Mesenteric fat pad (tissue), 1 donor: Measurements from ENCODE around the gene B3GLCT. TPM values are rescaled to one million over a fixed set of nuclear protein-coding genes. Genes with fewer than 3 reads are reported as not detected.

Source experiments
- DNase-seq: peaks from one replicate; pipeline ENCODE4 v3.0.0-alpha.2; 2020; ENCODE audit warnings: low spot score
- total RNA-seq: library from RNA; stranded (reverse); fragmentation: NEBNext Ultra II Directional; extraction: Animal tissue kit (Norgen Biotek cat#: 25700); gene quantifications from one replicate; pipeline ENCODE4 v1.2.1, GENCODE V29; 2021
- donor health status: DM: yes; HTN: yes; CAD: no.

B3GLCT gene
- total RNA-seq, 1 donor from 2014 or later, result 4.7 TPM

- DNase-seq, result no peak
Observed at GRCh38 chr13:31267126-31267784, 67.5 kb downstream of the B3GLCT start.

GRCh38 chr13:31274390-31274789 is 74.6 kb downstream of the B3GLCT start:
- no peak for DNase-seq

- no peak for DNase-seq
Observed at GRCh38 chr13:31276421-31276820, 76.6 kb downstream of the B3GLCT start.

- DNase-seq, result no peak
Observed at GRCh38 chr13:31278869-31279268, 79.1 kb downstream of the B3GLCT start.

GRCh38 chr13:31282741-31283455 is 83.1 kb downstream of the B3GLCT start:
- DNase-seq, result no peak

- no peak for DNase-seq
Observed at GRCh38 chr13:31286930-31287329, 87.2 kb downstream of the B3GLCT start.

- no peak for DNase-seq
Observed at GRCh38 chr13:31301119-31301518, 101.3 kb downstream of the B3GLCT start.

- no peak for DNase-seq
Observed at GRCh38 chr13:31310356-31310755, 110.6 kb downstream of the B3GLCT start.

- no peak for DNase-seq
Observed at GRCh38 chr13:31310786-31311185, 111.0 kb downstream of the B3GLCT start.

- DNase-seq, result no peak
Observed at GRCh38 chr13:31311921-31312320, 112.1 kb downstream of the B3GLCT start.

GRCh38 chr13:31314961-31315360 is 115.2 kb downstream of the B3GLCT start:
- DNase-seq, result no peak

- DNase-seq, result no peak
Observed at GRCh38 chr13:31320946-31321345, 121.2 kb downstream of the B3GLCT start.

GRCh38 chr13:31321457-31321856 is 121.7 kb downstream of the B3GLCT start:
- no peak for DNase-seq

GRCh38 chr13:31322026-31322425 is 122.3 kb downstream of the B3GLCT start:
- no peak for DNase-seq

GRCh38 chr13:31322702-31323405 is 123.1 kb downstream of the B3GLCT start:
- DNase-seq, result no peak

- DNase-seq, result no peak
Observed at GRCh38 chr13:31327182-31327860, 127.5 kb downstream of the B3GLCT start.

GRCh38 chr13:31328549-31329235 is 128.9 kb downstream of the B3GLCT start:
- DNase-seq, result no peak

GRCh38 chr13:31330236-31330635 is 130.5 kb downstream of the B3GLCT start:
- DNase-seq, result no peak

- no peak for DNase-seq
Observed at GRCh38 chr13:31331068-31331467, 131.3 kb downstream of the B3GLCT start.

- no peak for DNase-seq
Observed at GRCh38 chr13:31334547-31334946, 134.8 kb downstream of the B3GLCT start.

- DNase-seq, result no peak
Observed at GRCh38 chr13:31334994-31335557, 135.3 kb downstream of the B3GLCT start.
